Smooth muscle cell (in vitro differentiated cells): Measurements from ENCODE around the gene EPN1. TPM values are rescaled to one million over a fixed set of nuclear protein-coding genes. Genes with fewer than 3 reads are reported as not detected.

Experiments
- DNase-seq: peaks from one replicate; lab custom pipeline; 2025; ENCODE audit not compliant: unreplicated experiment; lab: John Stamatoyannopoulos, UW
- H2AFZ ChIP-seq: fragments of 200-600 bp; sonication (generic); 2 replicates; pipeline ENCODE4 v1.6.0; 2016; ENCODE audit warnings: antibody characterized with exemption, low read depth, mild to moderate bottlenecking
- H3F3A ChIP-seq: fragments of 200-600 bp; sonication (generic); 2 replicates; pipeline ENCODE4 v1.6.0; 2017; ENCODE audit warnings: antibody characterized with exemption, low read depth
- H3K27ac ChIP-seq: fragments of 200-600 bp; sonication (generic); 2 replicates; pipeline ENCODE4 v1.5.1; 2016; ENCODE audit warnings: low read depth, mild to moderate bottlenecking
- H3K27me3 ChIP-seq: fragments of 200-600 bp; sonication (generic); 2 replicates; pipeline ENCODE4 v1.6.1; 2016; ENCODE audit warnings: low read depth, mild to moderate bottlenecking
- H3K36me3 ChIP-seq: fragments of 200-600 bp; sonication (generic); 2 replicates; pipeline ENCODE4 v1.5.1; 2016; ENCODE audit warnings: low read depth
- H3K4me1 ChIP-seq: fragments of 200-600 bp; sonication (generic); 2 replicates; pipeline ENCODE4 v1.5.1; 2016; ENCODE audit warnings: low read depth
- H3K4me2 ChIP-seq: fragments of 200-600 bp; sonication (generic); 2 replicates; pipeline ENCODE4 v1.6.0; 2016; ENCODE audit warnings: mild to moderate bottlenecking
- H3K4me3 ChIP-seq: fragments of 200-600 bp; sonication (generic); 2 replicates; pipeline ENCODE4 v1.5.1; 2016; ENCODE audit warnings: mild to moderate bottlenecking
- H3K79me2 ChIP-seq: fragments of 200-600 bp; sonication (generic); 2 replicates; pipeline ENCODE4 v1.6.0; 2016; ENCODE audit warnings: low read depth, mild to moderate bottlenecking
- H3K9ac ChIP-seq: fragments of 200-600 bp; sonication (generic); 2 replicates; pipeline ENCODE4 v1.6.0; 2016; ENCODE audit warnings: low read depth
- H3K9me3 ChIP-seq: fragments of 200-600 bp; sonication (generic); replicated peaks from 2 replicates; pipeline ENCODE4 v1.5.1; 2016; ENCODE audit warnings: low read depth
- H4K20me1 ChIP-seq: fragments of 200-600 bp; sonication (generic); 2 replicates; pipeline ENCODE4 v1.6.0; 2016; ENCODE audit warnings: low read depth
- CTCF ChIP-seq: fragments of 200-600 bp; sonication (generic); IDR thresholded peaks from 2 replicates; pipeline ENCODE4 v1.5.1; 2017; ENCODE audit warnings: borderline replicate concordance, mild to moderate bottlenecking, antibody characterized with exemption; ENCODE audit not compliant: insufficient read depth, poor library complexity, severe bottlenecking
- WGBS: methylation state at CpG from one replicate; pipeline ENCODE4 v1.1.7; 2016; ENCODE audit warnings: low lambda C conversion rate; 5-methylcytosine and 5-hydroxymethylcytosine counted together
- polyA plus RNA-seq: library from polyadenylated mRNA; unstranded; fragments of >200 nt; fragmentation: Nextera tagmentation; extraction: Ambion mirVana; gene quantifications from 2 replicates; pipeline ENCODE4 v1.2.1, GENCODE V29; 2016
- total RNA-seq: library from RNA; depleted of rRNA; stranded (reverse); fragments of >200 nt; gene quantifications from 2 replicates; pipeline ENCODE4 v1.2.3, GENCODE V29; 2014

EPN1 gene
- total and polyA plus RNA-seq, 2 experiments from 2014 or later: 25.3 to 121 TPM

GRCh38 chr19:55697069-55697440 is 22.0 kb downstream of the EPN1 start:
- no peak overlapping the region for H3K4me3 ChIP-seq
- no peak overlapping the region for H3K27ac ChIP-seq
- H3F3A ChIP-seq: no peaks in the 10 kb centered on the region
- no peaks in the 10 kb centered on the region for H3K4me1 ChIP-seq
- no peak overlapping the region for H3K4me2 ChIP-seq
- 94% methylated on average over 12 of the region's 12 CpGs for WGBS
- no peak overlapping the region for H2AFZ ChIP-seq
- no peak overlapping the region for H3K9ac ChIP-seq
- DNase-seq: no peak
- no peaks in the 10 kb centered on the region for H3K9me3 ChIP-seq
- H4K20me1 ChIP-seq: peaks cover 1% of the 10 kb centered on the region
- no peak for TF ChIP-seq CTCF
- H3K36me3 ChIP-seq: no peaks in the 10 kb centered on the region
- H3K27me3 ChIP-seq: no peaks in the 10 kb centered on the region
- no peaks in the 10 kb centered on the region for H3K79me2 ChIP-seq

- Histone ChIP-seq H3K4me1 (no peaks in the 10 kb centered on the region), H3F3A (no peaks in the 10 kb centered on the region), H3K79me2 (no peaks in the 10 kb centered on the region), H2AFZ (no peak overlapping the region), H3K27me3 (no peaks in the 10 kb centered on the region), H3K4me2 (no peak overlapping the region), H3K9me3 (no peaks in the 10 kb centered on the region), H3K9ac (no peak overlapping the region), H3K36me3 (no peaks in the 10 kb centered on the region), H3K4me3 (no peak overlapping the region), H3K27ac (no peak overlapping the region), H4K20me1 (no peaks in the 10 kb centered on the region)
- DNase-seq: no peak
- WGBS: 98% methylated on average over 8 of the region's 8 CpGs
- no peak for TF ChIP-seq CTCF
Observed at GRCh38 chr19:55697698-55698097, 22.7 kb downstream of the EPN1 start.

- Histone ChIP-seq H3K27ac (no peak overlapping the region), H3K4me1 (no peaks in the 10 kb centered on the region), H3K9ac (no peak overlapping the region), H2AFZ (no peak overlapping the region), H3K4me3 (no peak overlapping the region), H3K79me2 (no peaks in the 10 kb centered on the region), H3K9me3 (no peaks in the 10 kb centered on the region), H3F3A (no peaks in the 10 kb centered on the region), H3K4me2 (no peak overlapping the region), H3K27me3 (no peaks in the 10 kb centered on the region), H3K36me3 (no peaks in the 10 kb centered on the region), H4K20me1 (no peaks in the 10 kb centered on the region)
- no peak for DNase-seq
- TF ChIP-seq CTCF: no peak
- WGBS: 97% methylated on average over 17 of the region's 17 CpGs
Observed at GRCh38 chr19:55698256-55698655, 23.2 kb downstream of the EPN1 start.

- DNase-seq: no peak
- 96% methylated on average over 11 of the region's 11 CpGs for WGBS
- no peaks in the 10 kb centered on the region for H3K27me3 ChIP-seq
- H3K27ac ChIP-seq: no peak overlapping the region
- no peaks in the 10 kb centered on the region for H3K9me3 ChIP-seq
- H2AFZ ChIP-seq: no peak overlapping the region
- H3F3A ChIP-seq: no peaks in the 10 kb centered on the region
- H3K4me2 ChIP-seq: no peak overlapping the region
- TF ChIP-seq CTCF: no peak
- H3K4me1 ChIP-seq: no peaks in the 10 kb centered on the region
- no peaks in the 10 kb centered on the region for H3K36me3 ChIP-seq
- no peaks in the 10 kb centered on the region for H3K79me2 ChIP-seq
- no peak overlapping the region for H3K9ac ChIP-seq
- no peak overlapping the region for H3K4me3 ChIP-seq
- no peaks in the 10 kb centered on the region for H4K20me1 ChIP-seq
Observed at GRCh38 chr19:55699221-55699620, 24.2 kb downstream of the EPN1 start.
